Measurements from ENCODE around the gene PARM1. TPM values are rescaled to one million over a fixed set of nuclear protein-coding genes. Genes with fewer than 3 reads are reported as not detected.

The PARM1 gene
- total and polyA plus RNA-seq, 9 of the 15 experiments (the other 6 are each of a cell fraction or from before 2014, with no cell fraction given): 0.07 TPM; not detected in 8

- no peak for TF ChIP-seq ZBTB40 (IDR thresholded peaks at IDR 0.05)
- TF ChIP-seq ZBTB40 (CRISPR knock-in tag; IDR thresholded peaks at IDR 0.05): no peak
Measured at GRCh38 chr4:74893171-74893570, 39.7 kb upstream of the PARM1 start (continued).
